Measurements from ENCODE around the gene SORCS1. TPM values are rescaled to one million over a fixed set of nuclear protein-coding genes. Genes with fewer than 3 reads are reported as not detected.

SORCS1 gene
- total RNA-seq, 4 donors from 2014 or later, result 34.3 to 85.0 (median 49.3) TPM

DNA sequence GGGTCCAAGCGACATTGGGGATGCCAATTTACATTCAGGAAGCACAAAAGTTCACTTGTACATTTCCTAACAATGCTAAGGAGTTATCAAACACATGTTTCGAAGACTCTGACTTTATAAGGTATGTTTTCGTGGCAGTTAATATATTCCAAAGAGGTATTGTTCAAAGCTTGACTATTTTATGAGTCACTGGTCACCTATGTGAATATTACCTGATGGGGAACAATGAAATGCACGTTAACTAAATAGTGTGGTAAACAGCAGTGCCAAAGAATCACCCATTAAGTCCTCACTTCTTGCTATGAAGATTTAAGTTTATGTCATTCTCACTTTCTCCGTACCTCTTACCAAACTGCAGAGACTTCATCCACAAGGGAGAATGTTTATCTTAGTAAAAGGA, 550.2 kb downstream of the SORCS1 start:
- H3K4me3 ChIP-seq, result no peak overlapping the region
- no peaks in the 10 kb centered on the region for H3K9me3 ChIP-seq
- TF ChIP-seq EP300 (IDR thresholded peaks at IDR 0.05), result no peak
- no peak for TF ChIP-seq POLR2A (IDR thresholded peaks at IDR 0.05)
- TF ChIP-seq, protein P1, sequence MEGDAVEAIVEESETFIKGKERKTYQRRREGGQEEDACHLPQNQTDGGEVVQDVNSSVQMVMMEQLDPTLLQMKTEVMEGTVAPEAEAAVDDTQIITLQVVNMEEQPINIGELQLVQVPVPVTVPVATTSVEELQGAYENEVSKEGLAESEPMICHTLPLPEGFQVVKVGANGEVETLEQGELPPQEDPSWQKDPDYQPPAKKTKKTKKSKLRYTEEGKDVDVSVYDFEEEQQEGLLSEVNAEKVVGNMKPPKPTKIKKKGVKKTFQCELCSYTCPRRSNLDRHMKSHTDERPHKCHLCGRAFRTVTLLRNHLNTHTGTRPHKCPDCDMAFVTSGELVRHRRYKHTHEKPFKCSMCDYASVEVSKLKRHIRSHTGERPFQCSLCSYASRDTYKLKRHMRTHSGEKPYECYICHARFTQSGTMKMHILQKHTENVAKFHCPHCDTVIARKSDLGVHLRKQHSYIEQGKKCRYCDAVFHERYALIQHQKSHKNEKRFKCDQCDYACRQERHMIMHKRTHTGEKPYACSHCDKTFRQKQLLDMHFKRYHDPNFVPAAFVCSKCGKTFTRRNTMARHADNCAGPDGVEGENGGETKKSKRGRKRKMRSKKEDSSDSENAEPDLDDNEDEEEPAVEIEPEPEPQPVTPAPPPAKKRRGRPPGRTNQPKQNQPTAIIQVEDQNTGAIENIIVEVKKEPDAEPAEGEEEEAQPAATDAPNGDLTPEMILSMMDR (IDR thresholded peaks at IDR 0.05), result no peak
- H3K27ac ChIP-seq, result no peak overlapping the region
- peaks cover 0 to 14% (median 6%) of the 10 kb centered on the region in 4 donors for H3K4me1 ChIP-seq
- H3K36me3 ChIP-seq, result peaks cover 0 to 16% (median 0%) of the 10 kb centered on the region in 3 donors
- no peak for DNase-seq (ENCODE audit: low spot score in 2 of 2)
- 70% methylated on average over 5 of the region's 5 CpGs for WGBS, 2 donors
- H3K27me3 ChIP-seq, result no peaks in the 10 kb centered on the region

DNA sequence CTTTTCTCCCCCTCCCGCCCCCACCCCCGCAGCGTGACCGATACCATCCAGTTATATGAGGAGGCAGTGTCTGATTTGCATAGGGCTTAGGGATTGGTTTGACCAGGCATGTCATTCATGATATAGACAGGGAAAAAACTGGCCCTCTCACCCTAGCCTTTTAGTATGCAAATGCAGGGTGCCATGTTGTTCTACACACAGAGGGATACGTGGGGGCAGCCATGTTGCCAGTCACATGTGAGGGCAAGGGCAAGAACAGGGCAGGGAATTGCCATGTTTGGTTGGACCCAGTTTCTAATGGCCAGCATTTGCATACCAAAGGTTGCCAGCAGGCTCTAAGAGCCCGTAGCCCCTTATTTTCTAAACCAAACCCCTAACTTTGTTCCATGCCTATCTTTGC, 552.1 kb downstream of the SORCS1 start:
- H3K27me3 ChIP-seq, result no peaks in the 10 kb centered on the region
- no peaks in the 10 kb centered on the region for H3K4me1 ChIP-seq
- H3K27ac ChIP-seq, result no peak overlapping the region
- no peak overlapping the region for H3K4me3 ChIP-seq
- DNase-seq (ENCODE audit: low spot score in 2 of 2), result no peak
- TF ChIP-seq, protein P1 (IDR thresholded peaks at IDR 0.05), result no peak
- TF ChIP-seq EP300 (IDR thresholded peaks at IDR 0.05) (no peak), POLR2A (IDR thresholded peaks at IDR 0.05) (no peak)
- peaks cover 0 to 30% (median 0%) of the 10 kb centered on the region in 3 donors for H3K36me3 ChIP-seq
- WGBS, 2 donors, result 91 to 94% methylated on average over 5 to 6 of the region's 6 CpGs
- no peaks in the 10 kb centered on the region for H3K9me3 ChIP-seq

DNA sequence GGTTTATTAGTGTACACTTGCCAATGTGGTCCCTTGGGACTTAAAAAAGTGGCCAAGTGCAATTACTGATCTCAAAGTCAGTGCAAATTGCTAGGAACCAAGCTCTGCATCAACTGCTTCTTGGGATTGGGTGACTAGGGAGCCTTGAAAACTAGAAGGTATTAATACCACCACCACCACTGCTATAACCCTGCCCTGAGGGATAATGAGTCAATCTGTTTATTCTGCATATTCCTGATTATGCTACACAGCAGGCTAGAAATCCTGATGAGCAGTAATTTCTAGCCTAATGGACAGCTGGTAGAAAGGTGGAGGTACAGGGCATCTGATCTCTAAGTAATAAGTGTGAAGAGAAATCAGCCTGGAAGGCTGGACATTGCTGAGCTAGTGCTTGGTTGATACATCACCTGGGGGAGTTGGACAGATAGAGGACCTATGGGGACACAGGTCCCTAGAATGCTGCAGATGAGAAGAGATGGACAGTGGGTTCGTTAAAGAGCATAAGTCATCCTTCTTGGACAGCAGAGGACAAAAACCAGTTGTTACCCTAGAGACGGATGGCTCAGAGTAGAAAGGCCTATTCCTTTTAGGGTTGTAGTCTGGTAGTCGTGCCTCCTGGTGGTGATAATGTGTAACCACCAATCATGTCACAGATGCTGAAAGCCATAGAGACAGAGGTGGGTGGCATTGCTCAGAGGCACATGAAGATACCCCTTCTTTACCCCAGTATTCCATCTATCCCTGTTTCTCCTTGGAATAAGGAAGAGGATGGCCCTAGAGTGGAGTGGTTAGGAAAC, 554.8 kb downstream of the SORCS1 start:
- no peak overlapping the region for H3K4me3 ChIP-seq
- no peak for DNase-seq (ENCODE audit: low spot score in 2 of 2)
- no peaks in the 10 kb centered on the region for H3K4me1 ChIP-seq
- H3K27ac ChIP-seq, result no peak overlapping the region
- H3K27me3 ChIP-seq, result no peaks in the 10 kb centered on the region
- H3K9me3 ChIP-seq, result no peaks in the 10 kb centered on the region
- 59 to 60% methylated on average over 3 of the region's 3 CpGs for WGBS, 2 donors
- TF ChIP-seq POLR2A (IDR thresholded peaks at IDR 0.05), result no peak
- no peak for TF ChIP-seq EP300 (IDR thresholded peaks at IDR 0.05)
- TF ChIP-seq, protein P1 (IDR thresholded peaks at IDR 0.05), result no peak
- H3K36me3 ChIP-seq, result peaks cover 0 to 41% (median 0%) of the 10 kb centered on the region in 3 donors

DNA sequence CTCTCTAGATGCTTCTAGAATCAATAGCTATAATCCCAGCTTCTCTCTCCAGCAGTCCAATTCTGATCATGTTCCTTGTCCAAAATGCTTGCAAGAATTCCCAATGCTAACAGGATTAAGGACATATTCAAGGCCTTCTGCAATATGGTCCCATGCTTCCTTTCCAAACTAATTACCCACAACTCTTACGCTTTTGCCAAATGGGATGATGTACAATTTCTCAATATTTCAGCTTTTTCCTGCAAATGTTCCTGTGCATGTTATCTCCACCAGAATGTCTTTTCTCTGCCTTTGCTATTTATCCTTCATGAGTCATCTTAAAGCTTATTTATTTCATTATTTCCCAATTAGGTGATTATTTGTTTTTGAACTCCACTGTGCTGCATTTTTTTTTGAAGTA, 556.4 kb downstream of the SORCS1 start:
- H3K36me3 ChIP-seq, result peaks cover 0 to 41% (median 0%) of the 10 kb centered on the region in 3 donors
- H3K27ac ChIP-seq, result no peak overlapping the region
- no peak overlapping the region for H3K4me3 ChIP-seq
- no peaks in the 10 kb centered on the region for H3K27me3 ChIP-seq
- no peaks in the 10 kb centered on the region for H3K9me3 ChIP-seq
- WGBS, 2 donors, result 96 to 98% methylated on average over 1 of the region's 1 CpG
- TF ChIP-seq POLR2A (IDR thresholded peaks at IDR 0.05) (no peak), EP300 (IDR thresholded peaks at IDR 0.05) (no peak)
- TF ChIP-seq, protein P1 (IDR thresholded peaks at IDR 0.05), result no peak
- H3K4me1 ChIP-seq, result no peaks in the 10 kb centered on the region
- DNase-seq (ENCODE audit: low spot score in 2 of 2), result no peak

DNA sequence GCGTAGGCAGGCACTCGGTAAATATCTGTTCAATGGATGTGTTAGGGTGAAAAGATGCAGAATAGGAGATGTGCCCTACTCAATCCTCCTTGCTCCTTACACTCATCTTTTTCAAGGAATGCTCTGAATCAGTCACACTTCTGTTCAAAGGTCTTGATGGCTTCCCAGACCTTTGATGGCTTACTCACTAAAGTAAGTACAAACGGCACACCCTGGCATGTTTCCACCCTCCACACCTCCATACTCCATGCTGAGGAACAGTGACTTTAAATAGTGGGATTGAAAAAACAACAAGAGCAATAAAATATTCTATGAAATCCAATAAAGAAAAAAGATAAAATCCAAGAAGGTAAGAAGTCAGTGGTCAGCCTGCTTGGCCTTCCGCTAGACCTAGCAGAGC, 569.2 kb downstream of the SORCS1 start:
- WGBS, 2 donors, result 86 to 94% methylated on average over 4 of the region's 4 CpGs
- H3K36me3 ChIP-seq, result peaks cover 0 to 3% (median 0%) of the 10 kb centered on the region in 3 donors
- TF ChIP-seq, protein P1 (IDR thresholded peaks at IDR 0.05), result no peak
- TF ChIP-seq EP300 (IDR thresholded peaks at IDR 0.05) (no peak), POLR2A (IDR thresholded peaks at IDR 0.05) (no peak)
- no peaks in the 10 kb centered on the region for H3K4me1 ChIP-seq
- H3K9me3 ChIP-seq, result no peaks in the 10 kb centered on the region
- no peak overlapping the region for H3K4me3 ChIP-seq
- no peak overlapping the region for H3K27ac ChIP-seq
- DNase-seq (ENCODE audit: low spot score in 2 of 2), result no peak
- no peaks in the 10 kb centered on the region for H3K27me3 ChIP-seq

All from tibial nerve (tissue), 4 donors.